H1 (cell line): ENCODE data around the gene DOK3. TPM values are rescaled to one million over a fixed set of nuclear protein-coding genes. Genes with fewer than 3 reads are reported as not detected.

Experiments used
- CTCF ChIA-PET: fragments of 300-600 bp; sonication (Branson Sonifier 250); formaldehyde crosslinking; loops from one replicate; lab custom pipeline; 2021; ENCODE audit not compliant: partially characterized antibody; lab: Charles Lee
- POLR2A ChIA-PET: fragments of 300-600 bp; sonication (Branson Sonifier 250); formaldehyde crosslinking; loops from one replicate; lab custom pipeline; 2021; ENCODE audit warnings: inconsistent platforms; ENCODE audit not compliant: partially characterized antibody; lab: Charles Lee
- DNase-seq, 2 experiments: peaks; one replicate each; pipeline versions ENCODE4 v3.0.0 to v3.0.0-alpha.2; 2010 to 2022; ENCODE audit warnings: low spot score in 2 of 2, low read depth in 1 of 2, mixed read lengths in 1 of 2
- FAIRE-seq: peaks from 2 replicates; lab custom pipeline; 2011; peaks lifted over from hg19 to GRCh38; lab: Jason Lieb, UNC
- H2AFZ ChIP-seq: 2 replicates; pipeline ENCODE4 v1.8.1; 2012; ENCODE audit warnings: low read length, inconsistent platforms
- H2AK5ac ChIP-seq: 2 replicates; pipeline ENCODE4 v1.6.1; 2013; ENCODE audit warnings: low read depth, low read length
- H2BK120ac ChIP-seq: replicated peaks from 2 replicates; pipeline ENCODE3; 2013; ENCODE audit warnings: low read depth, low read length, inconsistent platforms
- H2BK12ac ChIP-seq: 2 replicates; pipeline ENCODE4 v1.6.1; 2013; ENCODE audit warnings: low read depth, low read length
- H2BK15ac ChIP-seq: 2 replicates; pipeline ENCODE4 v1.6.1; 2013; ENCODE audit warnings: low read length
- H2BK20ac ChIP-seq: 2 replicates; pipeline ENCODE4 v1.6.1; 2013; ENCODE audit warnings: low read length
- H2BK5ac ChIP-seq: 2 replicates; pipeline ENCODE4 v1.6.1; 2013; ENCODE audit warnings: low read depth, low read length
- H3K14ac ChIP-seq: 2 replicates; pipeline ENCODE4 v1.6.1; 2013; ENCODE audit warnings: inconsistent platforms; ENCODE audit not compliant: insufficient read length
- H3K18ac ChIP-seq: 2 replicates; pipeline ENCODE4 v1.6.1; 2013; ENCODE audit warnings: low read length; ENCODE audit errors: extremely low read depth
- H3K23ac ChIP-seq: 2 replicates; pipeline ENCODE4 v1.6.1; 2013; ENCODE audit warnings: inconsistent platforms; ENCODE audit not compliant: insufficient read length
- H3K23me2 ChIP-seq: 2 replicates; pipeline ENCODE4 v1.6.1; 2013; ENCODE audit warnings: low read depth, low read length
- H3K27ac ChIP-seq: 2 replicates; pipeline ENCODE4 v1.6.1; 2011; ENCODE audit warnings: low read depth, low read length, inconsistent platforms
- H3K27me3 ChIP-seq, 4 experiments: replicated peaks in 1 of 4; 1 replicate in 1 of 4; 2 replicates in 3 of 4; pipeline versions ENCODE4 v1.6.1 to v1.8.1; 2011 to 2013; ENCODE audit warnings: low read length in 3 of 4, mild to moderate bottlenecking in 3 of 4, inconsistent platforms in 2 of 4, mixed read lengths in 2 of 4, moderate library complexity in 1 of 4; ENCODE audit not compliant: control insufficient read depth in 3 of 4, insufficient read depth in 3 of 4; ENCODE audit errors: extremely low read depth in 1 of 4
- H3K36me3 ChIP-seq, 4 experiments: 2 replicates each; pipeline versions ENCODE4 v1.6.1 to v1.8.1; 2011 to 2013; ENCODE audit warnings: mild to moderate bottlenecking in 4 of 4, low read length in 3 of 4, moderate library complexity in 2 of 4, control low read depth in 1 of 4, inconsistent platforms in 1 of 4; ENCODE audit not compliant: insufficient read depth in 4 of 4, control insufficient read depth in 2 of 4
- H3K4ac ChIP-seq: replicated peaks from 2 replicates; pipeline ENCODE3; 2013; ENCODE audit warnings: low read length, low read depth, mixed read lengths, inconsistent platforms; ENCODE audit not compliant: insufficient read length
- H3K4me1 ChIP-seq, 4 experiments: replicated peaks in 1 of 4; 1 replicate in 1 of 4; 2 replicates in 3 of 4; pipeline versions ENCODE4 v1.6.1 to v1.8.1; 2011 to 2013; ENCODE audit warnings: low read length in 3 of 4, inconsistent platforms in 2 of 4, mixed read lengths in 1 of 4; ENCODE audit not compliant: insufficient read depth in 4 of 4, control insufficient read depth in 3 of 4
- H3K4me2 ChIP-seq, 2 experiments: 2 replicates each; pipeline versions ENCODE4 v1.6.1 to v1.8.1; 2011 to 2013; ENCODE audit warnings: low read depth in 2 of 2, low read length in 2 of 2, control low read depth in 1 of 2, inconsistent platforms in 1 of 2, mild to moderate bottlenecking in 1 of 2; ENCODE audit not compliant: insufficient read depth in 1 of 2
- H3K4me3 ChIP-seq, 4 experiments: fragments of 200-600, 300-600 bp in 1 of 4; sonication (generic), shearing (Covaris generic), sonication (Bioruptor Twin) in 1 of 4; 2 replicates each; pipeline versions ENCODE4 v1.5.1 to v1.8.1; 2011 to 2016; ENCODE audit warnings: low read length in 4 of 4, low read depth in 3 of 4, control low read depth in 2 of 4, inconsistent platforms in 2 of 4, mild to moderate bottlenecking in 2 of 4, mixed read lengths in 1 of 4, moderate library complexity in 1 of 4; ENCODE audit not compliant: insufficient read depth in 2 of 4; ENCODE audit errors: extremely low read depth in 1 of 4
- H3K56ac ChIP-seq: replicated peaks from 2 replicates; pipeline ENCODE3; 2013; ENCODE audit warnings: low read depth, mild to moderate bottlenecking, mixed read lengths, low read length, inconsistent platforms; ENCODE audit not compliant: insufficient read length
- H3K79me1 ChIP-seq: 2 replicates; pipeline ENCODE4 v1.6.1; 2013; ENCODE audit warnings: low read depth, low read length, control low read depth
- H3K79me2 ChIP-seq, 2 experiments: 2 replicates each; pipeline versions ENCODE4 v1.6.1 to v1.8.1; 2012 to 2013; ENCODE audit warnings: low read length in 2 of 2, mild to moderate bottlenecking in 2 of 2, inconsistent platforms in 1 of 2; ENCODE audit not compliant: insufficient read depth in 2 of 2, control insufficient read depth in 1 of 2
- H3K9ac ChIP-seq, 4 experiments: replicated peaks in 1 of 4; 1 replicate in 1 of 4; 2 replicates in 3 of 4; pipeline versions ENCODE4 v1.6.1 to v1.8.1; 2011 to 2013; ENCODE audit warnings: low read depth in 3 of 4, low read length in 3 of 4, control low read depth in 2 of 4, mild to moderate bottlenecking in 2 of 4, moderate library complexity in 2 of 4, inconsistent platforms in 1 of 4; ENCODE audit errors: extremely low read depth in 1 of 4
- H3K9me3 ChIP-seq, 2 experiments: 2 replicates each; pipeline versions ENCODE4 v1.6.1 to v1.8.1; 2012 to 2013; ENCODE audit warnings: mild to moderate bottlenecking in 2 of 2, moderate library complexity in 2 of 2, control low read depth in 1 of 2, inconsistent platforms in 1 of 2, low read depth in 1 of 2, low read length in 1 of 2, mixed read lengths in 1 of 2; ENCODE audit not compliant: insufficient read depth in 2 of 2
- H4K20me1 ChIP-seq, 2 experiments: replicated peaks in 1 of 2; 2 replicates each; pipeline versions ENCODE3 to v1.8.1; 2011 to 2013; ENCODE audit warnings: inconsistent platforms in 2 of 2, low read length in 2 of 2, mild to moderate bottlenecking in 1 of 2; ENCODE audit not compliant: insufficient read depth in 2 of 2, control insufficient read depth in 1 of 2
- H4K5ac ChIP-seq: 2 replicates; pipeline ENCODE4 v1.6.1; 2013; ENCODE audit warnings: low read length, low read depth, mixed read lengths, inconsistent platforms; ENCODE audit not compliant: insufficient read length
- H4K8ac ChIP-seq: 2 replicates; pipeline ENCODE4 v1.8.0; 2013; ENCODE audit warnings: mild to moderate bottlenecking, moderate library complexity, low read length, inconsistent platforms; ENCODE audit not compliant: insufficient read depth; ENCODE audit errors: extremely low read depth
- H4K91ac ChIP-seq: replicated peaks from 2 replicates; pipeline ENCODE3; 2013; ENCODE audit warnings: low read length, mixed read lengths, inconsistent platforms; ENCODE audit not compliant: insufficient read length
- CHD2 ChIP-seq: IDR thresholded peaks from 2 replicates; pipeline ENCODE4 v1.6.1; 2012; ENCODE audit warnings: low read length, improper control_type of control experiment
- EGR1 ChIP-seq: IDR thresholded peaks from 2 replicates; pipeline ENCODE4 v1.6.1; 2011; ENCODE audit warnings: low read depth, low read length, borderline replicate concordance
- FOSL1 ChIP-seq: IDR thresholded peaks from 2 replicates; pipeline ENCODE4 v1.6.1; 2011; ENCODE audit warnings: mild to moderate bottlenecking, low read depth, low read length, moderate library complexity; ENCODE audit not compliant: insufficient read depth
- GTF2F1 ChIP-seq: IDR thresholded peaks from 2 replicates; pipeline ENCODE4 v1.6.1; 2012; ENCODE audit warnings: low read depth, low read length, improper control_type of control experiment, borderline replicate concordance
- KDM1A ChIP-seq: fragments of 200-600, 300-600 bp; sonication (generic); IDR thresholded peaks from 2 replicates; pipeline ENCODE4 v1.7.1; 2016; ENCODE audit warnings: mild to moderate bottlenecking, low read length, borderline replicate concordance
- POLR2AphosphoS5 ChIP-seq: IDR thresholded peaks from 2 replicates; pipeline ENCODE4 v1.6.1; 2011; ENCODE audit warnings: low read depth, low read length
- RBBP5 ChIP-seq: IDR thresholded peaks from 2 replicates; pipeline ENCODE4 v1.7.1; 2012; ENCODE audit warnings: low read depth, mild to moderate bottlenecking, inconsistent platforms, low read length, moderate library complexity, borderline replicate concordance
- TAF1 ChIP-seq: IDR thresholded peaks from 2 replicates; pipeline ENCODE4 v1.6.1; 2011; ENCODE audit warnings: mild to moderate bottlenecking, low read depth, low read length
- ZNF274 ChIP-seq: IDR thresholded peaks from 2 replicates; pipeline ENCODE4 v1.7.0; 2012; ENCODE audit warnings: low read length, borderline replicate concordance; ENCODE audit errors: extremely low read depth
- WGBS, 2 experiments: shearing (Covaris generic) in 1 of 2; methylation state at CpG; one replicate each; pipeline versions ENCODE4 v1.1.6 to v1.1.7; 2013 to 2015; ENCODE audit warnings: low lambda C conversion rate in 2 of 2, mixed read lengths in 2 of 2, inconsistent platforms in 1 of 2, low coverage in 1 of 2, missing lambda C conversion rate in 1 of 2; ENCODE audit not compliant: insufficient replicate concordance in 2 of 2, insufficient coverage in 1 of 2, insufficient read length in 1 of 2; ENCODE audit errors: extremely low coverage in 1 of 2, missing lambda C conversion rate in 1 of 2; 5-methylcytosine and 5-hydroxymethylcytosine counted together
- polyA plus RNA-seq, 7 experiments: library from polyadenylated mRNA; depleted of rRNA in 3 of 7; stranded (reverse) in 5 of 7; unstranded in 2 of 7; fragments of >200 nt in 5 of 7; fragments of 200-250 nt in 2 of 7; gene quantifications; 1 replicate in 5 of 7; 2 replicates in 1 of 7; 4 replicates in 1 of 7; pipeline versions ENCODE4 v1.2.1 to v1.2.3, GENCODE V29; 2011 to 2013; ENCODE audit warnings: missing spikeins in 2 of 7, mixed read lengths in 2 of 7
- total RNA-seq: library from RNA; stranded (reverse); fragmentation: NEBNext Ultra II Directional; extraction: Animal tissue kit (Norgen Biotek cat#: 25700); gene quantifications from 2 replicates; pipeline ENCODE4 v1.2.1, GENCODE V29; 2021
- TF ChIP-seq, protein P1 (sequence below): IDR thresholded peaks from 2 replicates; pipeline ENCODE4 v1.6.1; 2012; ENCODE audit warnings: low read length, inconsistent platforms

The DOK3 gene
- total and polyA plus RNA-seq, 2 of the 8 experiments (the other 6 are each of a cell fraction or from before 2014, with no cell fraction given), result 4.2 to 6.4 TPM

DNA sequence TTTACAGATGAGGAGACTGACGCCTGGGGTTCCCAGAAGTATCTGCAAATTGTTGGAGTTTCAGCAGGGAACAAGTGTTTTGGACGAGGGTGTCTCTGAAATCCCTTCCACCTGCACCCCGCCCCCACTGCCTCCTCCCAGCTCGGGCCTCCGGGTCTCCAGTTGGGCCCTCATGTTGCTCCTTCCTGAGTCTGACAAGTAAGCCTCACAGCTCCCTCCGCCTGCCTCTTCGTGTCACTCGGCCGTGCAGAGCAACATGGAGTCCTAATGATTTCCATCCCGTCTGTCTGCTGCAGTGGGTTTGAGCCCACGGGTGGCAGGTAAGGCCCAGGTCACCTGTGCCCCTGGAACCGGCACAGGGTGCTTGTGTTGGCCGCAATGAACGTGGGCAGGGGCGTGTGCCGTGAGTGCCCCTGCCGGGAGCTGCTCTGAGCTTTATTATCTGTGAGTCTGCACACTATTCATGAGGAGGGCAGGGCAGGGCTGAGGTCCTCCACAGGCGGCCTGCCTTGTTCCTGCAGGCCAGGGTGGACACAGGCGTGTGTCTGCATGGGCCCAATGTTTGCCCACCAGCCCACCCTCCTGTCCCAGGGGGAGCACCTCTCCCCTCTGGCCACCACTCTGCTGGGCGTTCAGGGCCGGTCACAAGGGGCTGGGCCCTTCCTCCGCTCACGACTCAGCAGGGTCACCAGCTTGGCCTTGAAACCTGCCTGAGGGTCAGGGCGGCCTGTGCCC is 6.1 kb downstream of the DOK3 start:
- WGBS, 2 experiments, result 92% methylated on average over 24 of the region's 24 CpGs; no CpG with 5 or more reads in 1 of the 2 experiments
- H3K4me2 ChIP-seq, result no peak overlapping the region
- TF ChIP-seq GTF2F1 (no peak), TAF1 (no peak), CHD2 (no peak), ZNF274 (no peak), KDM1A (no peak), POLR2AphosphoS5 (no peak), FOSL1 (no peak), RBBP5 (no peak), EGR1 (no peak)
- TF ChIP-seq, protein P1, sequence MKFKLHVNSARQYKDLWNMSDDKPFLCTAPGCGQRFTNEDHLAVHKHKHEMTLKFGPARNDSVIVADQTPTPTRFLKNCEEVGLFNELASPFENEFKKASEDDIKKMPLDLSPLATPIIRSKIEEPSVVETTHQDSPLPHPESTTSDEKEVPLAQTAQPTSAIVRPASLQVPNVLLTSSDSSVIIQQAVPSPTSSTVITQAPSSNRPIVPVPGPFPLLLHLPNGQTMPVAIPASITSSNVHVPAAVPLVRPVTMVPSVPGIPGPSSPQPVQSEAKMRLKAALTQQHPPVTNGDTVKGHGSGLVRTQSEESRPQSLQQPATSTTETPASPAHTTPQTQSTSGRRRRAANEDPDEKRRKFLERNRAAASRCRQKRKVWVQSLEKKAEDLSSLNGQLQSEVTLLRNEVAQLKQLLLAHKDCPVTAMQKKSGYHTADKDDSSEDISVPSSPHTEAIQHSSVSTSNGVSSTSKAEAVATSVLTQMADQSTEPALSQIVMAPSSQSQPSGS, result no peak

More for the DNA sequence above, 6.1 kb downstream of the DOK3 start:
- no peak overlapping the region for H3K23ac ChIP-seq
- POLR2A ChIA-PET, result interaction anchor here (1.2 to 65.5 kb wide), 5 partner anchors 12 to 101 kb away, joined by 3 to 3349 read pairs (median 7); partner anchors contain the start of genes DBN1, DDX41, PDLIM7 and PRR7
- no peak overlapping the region for H2BK15ac ChIP-seq
- DNase-seq (no peak), FAIRE-seq (no peak)
- H3K9ac ChIP-seq, result no peak overlapping the region
- H4K5ac ChIP-seq, result no peak overlapping the region
- H3K79me2 ChIP-seq, result no peaks in the 10 kb centered on the region
- H3K14ac ChIP-seq, result no peak overlapping the region
- no peak overlapping the region for H3K18ac ChIP-seq
- no peaks in the 10 kb centered on the region for H3K9me3 ChIP-seq
- no peak overlapping the region for H2BK20ac ChIP-seq
- H3K27ac ChIP-seq, result no peak overlapping the region
- no peak overlapping the region for H2BK12ac ChIP-seq
- H3K56ac ChIP-seq, result no peak overlapping the region
- no peak overlapping the region for H4K8ac ChIP-seq
- H4K20me1 ChIP-seq, result peaks cover 0 to 1% of the 10 kb centered on the region in 2 experiments
- H3K27me3 ChIP-seq, result peaks cover under 1 to 9% (median 6%) of the 10 kb centered on the region in 4 experiments; a peak in 6 of 7 replicates
- H4K91ac ChIP-seq, result no peak overlapping the region
- no peaks in the 10 kb centered on the region for H3K79me1 ChIP-seq
- no peak overlapping the region for H2AK5ac ChIP-seq
- H3K4me3 ChIP-seq, result no peak overlapping the region
- H3K4me1 ChIP-seq, result peaks cover 0 to 7% (median 4%) of the 10 kb centered on the region in 4 experiments; a peak in 5 of 7 replicates
- H2BK5ac ChIP-seq, result no peak overlapping the region; the same call in 1 of the 2 replicates
- peaks cover 0 to 10% (median 0%) of the 10 kb centered on the region in 4 experiments; a peak in 1 of 8 replicates for H3K36me3 ChIP-seq
- no peak overlapping the region for H2AFZ ChIP-seq
- no peaks in the 10 kb centered on the region for H3K23me2 ChIP-seq
- no peak overlapping the region for H2BK120ac ChIP-seq
- no peak overlapping the region for H3K4ac ChIP-seq
- CTCF ChIA-PET, result interaction anchor here (0.8 to 20.8 kb wide), 10 partner anchors 6 to 194 kb away, joined by 3 to 306 read pairs (median 9); partner anchors contain the start of genes DBN1 and DOK3
